Activated naive CD8-positive, alpha-beta T cell treated with anti-CD3 and anti-CD28 coated beads, Interleukin-2, amount 50 U/mL, for 16 hours (primary cell): Measurements from ENCODE around the gene DDX17.

Source experiments
- DNase-seq: peaks from one replicate; pipeline ENCODE4 v3.0.0-alpha.2; 2020; ENCODE audit warnings: low read depth, low spot score

The DDX17 gene

DNA sequence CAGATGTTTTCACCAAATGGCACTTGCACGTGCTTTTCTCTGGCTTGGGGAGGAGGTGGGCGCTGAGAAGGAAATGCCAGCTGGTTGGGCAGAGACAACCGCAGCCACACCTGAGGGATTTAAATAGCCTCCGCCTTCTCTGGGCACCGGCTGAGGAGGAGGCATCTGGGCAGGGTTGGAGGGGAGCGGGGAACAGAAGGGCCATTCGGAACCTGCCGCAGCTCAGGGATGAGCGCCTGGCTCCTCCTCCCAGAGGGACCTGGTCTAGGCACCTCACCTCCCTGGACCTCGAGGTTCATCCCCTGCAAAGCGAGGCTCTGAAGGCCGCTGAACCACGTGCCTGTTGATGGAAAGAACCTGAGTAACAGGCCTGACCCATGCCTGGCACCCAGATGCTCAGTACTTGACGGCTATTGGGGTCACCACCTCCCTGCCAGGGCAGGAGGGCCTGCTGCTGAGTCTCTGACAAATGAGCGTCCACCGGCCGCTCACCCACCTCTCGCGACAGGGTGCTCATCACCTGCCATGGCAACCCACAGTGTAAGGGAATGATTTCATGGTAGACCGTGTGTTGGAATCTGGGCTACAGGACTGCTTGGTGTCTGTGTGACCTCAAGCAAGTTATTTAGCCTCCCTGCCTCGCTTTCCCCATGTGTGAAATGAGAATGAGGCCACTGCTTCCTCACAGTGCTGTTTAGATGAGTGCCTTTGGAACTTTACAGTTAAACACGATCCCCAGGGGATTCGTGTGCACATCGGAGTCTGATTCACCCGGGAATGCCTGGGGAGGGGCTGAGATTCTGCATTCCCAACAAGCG is 40.2 kb downstream of the DDX17 start:
- no peak for DNase-seq

DNA sequence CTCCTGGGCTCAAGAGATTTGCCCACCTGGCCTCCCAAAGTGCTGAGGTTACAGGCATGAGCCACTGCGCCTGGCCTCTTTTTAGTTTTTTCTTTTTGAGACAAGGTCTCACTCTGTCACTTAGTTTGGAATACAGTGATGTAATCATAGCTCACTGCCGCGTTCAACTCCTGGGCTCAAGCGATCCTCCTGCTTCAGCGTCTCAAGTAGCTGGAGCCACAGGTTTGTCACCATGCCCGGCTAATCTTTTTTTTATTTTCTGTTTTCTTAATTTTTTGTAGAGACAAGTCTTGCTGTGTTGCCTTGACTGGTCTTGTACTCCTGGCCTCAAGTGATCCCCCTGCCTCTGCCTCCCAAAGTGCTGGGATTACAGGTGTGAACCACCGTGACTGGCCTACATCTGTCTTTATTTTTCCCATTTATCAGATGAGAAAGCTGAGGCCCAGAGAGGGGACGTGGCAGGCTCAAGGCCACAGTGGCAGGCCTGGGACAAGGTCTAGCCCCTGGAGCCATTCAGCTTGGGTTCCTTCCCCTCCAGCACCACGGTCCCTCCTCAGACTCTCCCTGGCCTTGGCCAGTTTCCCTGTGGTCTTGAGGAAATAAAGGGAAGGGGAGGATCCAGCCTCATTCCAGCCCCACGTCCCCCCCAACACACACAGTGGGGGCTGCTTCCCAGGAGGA is 41.0 kb downstream of the DDX17 start:
- DNase-seq: no peak

DNA sequence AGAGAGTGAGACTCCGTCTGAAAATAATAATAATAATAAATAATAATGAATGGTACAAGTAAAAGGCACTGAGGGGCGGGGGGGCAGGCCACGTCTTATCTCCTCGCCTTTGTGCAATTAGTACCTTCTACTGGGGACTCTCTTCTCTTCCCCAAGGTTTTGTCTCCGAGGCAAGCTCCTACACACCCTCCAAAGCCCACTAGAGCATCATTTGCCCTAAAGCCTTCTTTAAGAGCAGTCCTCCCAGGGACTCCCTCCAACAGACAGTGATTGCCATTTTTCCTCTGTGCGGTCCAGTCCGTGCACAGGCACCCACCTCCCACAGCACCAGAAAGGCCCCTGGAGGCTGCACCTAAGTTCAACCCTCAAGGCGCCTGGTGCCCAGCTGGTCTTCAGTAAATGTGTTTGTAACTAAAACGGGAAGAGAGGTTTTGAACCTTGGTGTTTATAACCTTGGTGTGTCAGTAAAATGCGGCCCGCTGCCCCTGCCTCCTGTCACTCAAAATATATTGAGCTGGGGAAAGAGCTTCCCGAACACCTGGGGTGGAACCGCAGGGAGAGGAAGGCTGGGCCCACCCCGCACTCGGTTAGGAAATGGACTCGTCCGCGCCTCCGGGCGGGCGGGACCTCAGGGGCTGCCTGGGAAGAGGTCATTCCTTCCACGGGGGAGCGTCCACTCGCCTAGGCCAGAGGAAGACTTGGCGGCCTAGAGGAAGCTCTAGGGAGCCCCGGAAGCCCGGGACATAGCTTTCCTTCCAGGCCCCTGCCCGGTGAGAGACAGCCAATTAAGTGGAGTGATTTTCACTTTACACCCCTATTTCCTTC is 42.9 kb downstream of the DDX17 start:
- no peak for DNase-seq

DNA sequence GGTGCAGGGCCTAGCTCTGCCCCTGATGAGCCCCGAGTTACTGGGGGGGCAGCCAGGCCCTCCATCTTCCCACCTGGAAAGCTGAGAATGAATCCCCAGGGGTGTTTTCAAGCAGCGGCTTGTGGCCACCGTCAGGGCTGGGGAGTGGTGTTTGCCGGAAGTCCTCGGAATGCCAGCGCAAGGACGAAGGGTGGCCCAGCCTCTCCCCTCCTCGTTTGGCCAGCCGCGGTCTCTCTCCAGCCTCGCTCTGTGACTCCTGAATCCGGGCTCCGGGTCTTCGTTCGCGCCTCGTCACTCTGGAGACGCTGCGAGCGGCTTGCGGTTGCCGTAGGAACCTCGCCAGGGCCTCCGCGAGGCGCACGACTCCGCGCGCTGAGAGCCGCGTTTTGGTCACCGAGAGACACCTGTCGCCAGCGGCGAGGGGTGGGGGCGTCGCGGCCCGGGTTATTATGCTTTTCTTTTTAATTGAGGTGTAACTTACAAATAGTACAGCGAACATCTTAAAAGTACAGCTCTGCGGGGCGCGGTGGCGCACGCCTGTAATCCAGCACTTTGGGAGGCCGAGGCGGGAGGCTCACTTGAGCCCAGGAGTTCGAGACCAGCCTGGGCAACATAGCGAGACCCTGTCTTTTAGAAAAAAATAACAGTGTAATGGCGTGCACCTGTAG is 44.6 kb downstream of the DDX17 start:
- no peak for DNase-seq

GRCh38 chr22:38461057-38461413 is 45.1 kb downstream of the DDX17 start:
- no peak for DNase-seq

- DNase-seq: no peak
These were observed 45.7 kb downstream of the DDX17 start for GRCh38 chr22:38460426-38460840.

GRCh38 chr22:38456841-38457699 is 49.0 kb downstream of the DDX17 start:
- DNase-seq: no peak

DNA sequence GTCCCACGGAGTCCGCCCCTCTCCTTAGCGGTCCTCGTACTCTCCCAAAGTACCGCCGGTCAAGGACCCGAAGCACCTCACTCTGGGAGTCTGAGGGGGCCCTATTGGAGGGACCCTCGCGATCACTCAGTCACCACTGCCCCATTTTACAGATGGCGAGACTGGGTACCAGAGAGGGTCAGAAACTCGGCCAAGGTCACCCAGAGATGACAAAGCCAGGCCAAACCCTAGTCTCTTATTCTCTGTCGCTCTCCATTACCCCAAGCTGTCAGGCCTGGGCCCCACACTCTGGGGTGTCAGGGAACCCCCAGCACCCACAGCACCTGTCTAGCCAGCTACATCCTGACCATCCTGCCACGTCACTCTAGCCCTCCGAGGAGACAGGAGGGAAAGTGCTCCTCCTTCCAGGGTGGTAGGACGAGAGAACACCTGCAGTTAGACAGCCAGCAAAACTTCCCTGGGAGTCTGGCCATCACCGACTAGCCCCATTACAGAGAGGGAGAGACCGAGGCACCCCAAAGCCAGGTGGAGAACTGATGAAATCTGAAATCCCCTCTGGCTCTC is 49.8 kb downstream of the DDX17 start:
- no peak for DNase-seq

DNA sequence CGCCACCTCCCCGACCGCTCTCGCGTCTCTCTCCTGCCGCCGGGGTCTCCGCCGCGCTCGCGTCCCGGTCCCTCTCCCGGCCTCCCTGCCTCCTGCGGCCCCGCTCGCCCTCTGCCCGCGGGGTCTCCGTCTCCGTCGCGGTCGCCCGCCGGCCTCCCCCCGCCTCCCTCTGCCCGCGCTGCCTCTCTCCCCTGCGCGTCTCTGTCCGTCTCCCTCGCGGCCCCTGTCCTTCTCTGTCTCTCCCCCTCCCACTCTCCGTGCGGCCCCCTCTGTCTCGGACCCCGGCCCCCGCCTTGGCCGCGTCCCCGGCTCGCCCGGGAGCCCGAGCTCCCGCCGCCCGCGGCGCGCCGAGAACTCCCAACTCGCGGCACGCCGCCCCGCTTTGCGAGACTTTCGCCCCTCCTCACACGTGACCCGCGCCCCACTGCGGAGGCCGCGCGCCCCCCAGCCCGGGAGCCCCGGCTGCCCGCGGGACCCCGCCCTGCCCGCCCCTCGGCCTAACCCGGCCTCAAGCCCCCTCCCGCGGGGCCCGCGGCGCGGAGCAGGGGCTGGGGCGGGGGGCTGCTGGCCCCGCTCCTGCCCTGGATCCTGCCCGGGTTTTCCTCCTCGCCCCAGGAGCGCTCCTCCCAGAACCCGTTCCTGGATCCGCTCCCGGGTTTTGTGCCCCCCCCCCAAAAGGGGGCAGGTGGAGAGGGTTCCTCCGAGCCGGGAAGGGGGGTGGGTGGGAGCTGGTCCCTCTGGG is 50.4 kb downstream of the DDX17 start:
- DNase-seq: no peak

DNA sequence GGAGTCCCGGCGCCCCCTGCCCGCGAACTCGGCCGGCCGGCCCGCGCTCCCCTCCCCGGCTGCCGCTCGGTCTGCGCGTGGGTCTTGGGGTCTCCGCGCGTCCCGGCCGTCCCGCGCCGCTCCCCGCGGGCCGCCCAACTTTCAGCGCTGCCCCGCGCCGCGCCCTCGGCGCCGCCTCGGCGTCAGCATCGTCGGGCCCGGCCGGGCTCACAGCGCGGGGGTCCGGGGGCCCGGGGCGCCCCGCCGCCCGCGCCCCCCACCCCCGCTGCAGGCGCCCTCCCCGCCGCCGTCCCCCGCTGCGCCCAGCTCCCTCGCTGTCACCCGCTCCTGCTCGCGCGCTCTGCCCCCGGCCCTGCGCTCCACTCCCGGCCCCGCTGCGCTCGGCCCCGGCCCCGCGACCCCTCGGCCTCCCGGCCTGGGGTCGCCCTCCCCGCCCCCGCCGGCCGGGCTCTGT is 51.0 kb downstream of the DDX17 start, which contains the start of gene KCNJ4:
Gene KCNJ4, minus strand, starts transcription at position 124 of the 454 bp plus-strand sequence. CDS start 27,067 bp downstream, outside the sequence.
- no peak for DNase-seq

GRCh38 chr22:38454353-38455075 is 51.6 kb downstream of the DDX17 start:
- no peak for DNase-seq

DNA sequence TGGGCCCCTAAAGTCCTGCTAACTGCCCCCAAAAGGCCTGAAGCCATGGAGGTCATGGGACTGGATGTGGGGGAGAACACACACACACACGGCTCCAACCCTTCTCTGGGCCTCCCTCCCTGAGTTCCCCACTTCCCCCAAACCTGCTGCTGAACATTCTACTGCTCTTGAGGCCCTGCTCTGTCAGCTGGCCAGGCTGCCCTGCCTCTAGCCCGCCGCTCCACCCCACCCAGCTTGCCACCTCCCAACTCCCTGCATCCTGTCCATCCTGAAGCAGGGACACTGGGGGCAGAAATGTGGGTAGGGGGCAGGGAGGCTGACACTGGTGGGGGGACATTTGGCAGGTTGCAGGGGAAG is 52.1 kb downstream of the DDX17 start:
- DNase-seq: no peak

DNA sequence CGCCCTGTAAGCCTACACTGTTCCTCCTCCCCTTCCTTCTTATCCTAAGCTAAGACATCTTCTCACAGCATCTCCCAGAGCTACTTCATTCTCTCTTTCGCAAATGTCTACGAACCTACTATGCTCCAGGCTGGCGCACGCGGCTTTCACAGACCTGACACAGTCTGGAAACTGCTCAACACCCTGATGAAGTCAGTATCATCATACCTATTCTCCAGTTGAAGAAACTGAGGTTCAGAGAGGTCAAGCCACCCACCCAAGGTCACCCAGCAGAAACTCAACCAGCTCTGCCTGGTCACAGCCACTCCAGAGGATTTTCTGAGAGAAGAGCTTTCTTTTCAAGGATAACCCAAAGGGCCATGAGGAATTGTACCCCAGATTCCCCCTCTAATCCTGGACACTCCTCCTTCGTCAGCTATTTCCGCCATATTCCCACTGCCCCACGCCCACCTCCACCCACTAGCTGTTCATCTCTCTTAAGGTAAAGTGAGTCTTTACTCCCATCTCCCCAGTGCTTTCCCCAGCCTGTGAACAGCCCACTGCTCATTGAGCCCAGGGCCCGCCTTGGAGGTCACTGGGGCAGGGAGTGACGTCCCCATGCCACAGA is 52.9 kb downstream of the DDX17 start:
- DNase-seq: no peak

- DNase-seq: no peak
These were observed 53.6 kb downstream of the DDX17 start for GRCh38 chr22:38452373-38453065.

- no peak for DNase-seq
These were observed 54.2 kb downstream of the DDX17 start for GRCh38 chr22:38451864-38452263.

DNA sequence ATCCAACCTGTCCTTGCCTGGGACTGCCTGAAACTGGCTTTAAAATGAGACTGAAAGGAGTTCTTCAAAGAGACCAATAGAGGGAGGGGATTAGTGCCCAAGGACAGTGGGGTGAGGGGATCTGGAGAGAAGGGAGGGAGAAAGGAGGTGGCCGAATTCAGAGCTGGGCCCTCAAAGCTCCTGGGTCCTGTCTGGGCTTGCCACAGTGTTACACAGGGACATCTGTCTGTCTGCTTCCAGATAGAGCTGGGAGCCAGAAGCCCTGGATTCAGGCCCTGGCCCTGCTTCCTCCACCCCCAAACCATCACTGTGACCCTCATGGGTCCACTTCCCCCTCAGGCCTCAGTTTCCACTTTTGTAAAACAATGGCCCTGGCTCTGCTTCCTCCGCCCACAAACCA is 54.7 kb downstream of the DDX17 start:
- no peak for DNase-seq

GRCh38 chr22:38450234-38450797 is 55.8 kb downstream of the DDX17 start:
- no peak for DNase-seq

- no peak for DNase-seq
These were observed 56.3 kb downstream of the DDX17 start for GRCh38 chr22:38449776-38450175.
